Ovary (tissue), 3 donors: ENCODE measurements around the gene KIF13A.

ENCODE experiments used
- EP300 ChIP-seq: sonication (generic); formaldehyde crosslinking; IDR thresholded peaks from one replicate; pipeline ENCODE4 v1.6.1; 2017; ENCODE audit warnings: antibody characterized with exemption
- TF ChIP-seq, protein P1 (sequence below), 3 donors: fragments of 450-650 bp in 2 of 3; fragments of 200-600 bp in 1 of 3; IDR thresholded peaks; one replicate each; pipeline versions ENCODE4 v1.5.1 to v1.8.0; 2016 to 2022; ENCODE audit warnings: antibody characterized with exemption in 3 of 3, mild to moderate bottlenecking in 1 of 3
- donor health status: DM: no; HTN: no; CAD: no.

DNA sequence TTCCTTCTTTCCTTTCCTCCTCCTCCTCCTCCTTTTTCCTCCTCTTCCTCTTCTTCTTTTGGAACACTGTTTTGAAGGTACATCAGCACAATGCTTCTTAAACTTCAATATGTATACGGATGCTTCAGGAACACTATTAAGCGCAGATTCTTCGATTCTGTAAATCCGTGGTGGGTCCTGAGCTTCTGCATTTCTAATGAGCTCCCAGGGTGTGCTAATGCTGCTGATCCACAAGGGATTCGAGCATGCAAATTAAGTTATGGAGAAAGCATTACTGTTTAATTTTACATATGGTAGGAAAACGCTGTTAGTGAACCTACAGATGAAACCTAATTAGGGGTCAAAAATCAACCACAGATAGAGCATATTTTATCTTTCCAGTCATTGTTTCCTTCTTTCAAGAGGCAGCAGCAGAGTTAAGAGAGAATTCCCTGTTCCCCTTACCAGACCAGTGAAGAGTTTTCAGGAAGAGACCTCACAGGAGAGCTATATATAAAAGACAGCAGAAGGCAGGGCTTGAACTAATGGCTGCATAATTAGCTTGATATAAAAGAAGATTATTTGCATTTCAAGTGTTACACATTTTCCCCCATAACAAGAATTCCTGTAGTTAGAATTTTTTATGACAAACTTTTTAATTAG, 47.2 kb downstream of the KIF13A start:
- TF ChIP-seq, protein P1, sequence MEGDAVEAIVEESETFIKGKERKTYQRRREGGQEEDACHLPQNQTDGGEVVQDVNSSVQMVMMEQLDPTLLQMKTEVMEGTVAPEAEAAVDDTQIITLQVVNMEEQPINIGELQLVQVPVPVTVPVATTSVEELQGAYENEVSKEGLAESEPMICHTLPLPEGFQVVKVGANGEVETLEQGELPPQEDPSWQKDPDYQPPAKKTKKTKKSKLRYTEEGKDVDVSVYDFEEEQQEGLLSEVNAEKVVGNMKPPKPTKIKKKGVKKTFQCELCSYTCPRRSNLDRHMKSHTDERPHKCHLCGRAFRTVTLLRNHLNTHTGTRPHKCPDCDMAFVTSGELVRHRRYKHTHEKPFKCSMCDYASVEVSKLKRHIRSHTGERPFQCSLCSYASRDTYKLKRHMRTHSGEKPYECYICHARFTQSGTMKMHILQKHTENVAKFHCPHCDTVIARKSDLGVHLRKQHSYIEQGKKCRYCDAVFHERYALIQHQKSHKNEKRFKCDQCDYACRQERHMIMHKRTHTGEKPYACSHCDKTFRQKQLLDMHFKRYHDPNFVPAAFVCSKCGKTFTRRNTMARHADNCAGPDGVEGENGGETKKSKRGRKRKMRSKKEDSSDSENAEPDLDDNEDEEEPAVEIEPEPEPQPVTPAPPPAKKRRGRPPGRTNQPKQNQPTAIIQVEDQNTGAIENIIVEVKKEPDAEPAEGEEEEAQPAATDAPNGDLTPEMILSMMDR (IDR thresholded peaks at IDR 0.05), result no peak
- no peak for TF ChIP-seq EP300
